ENCODE data around the gene ARID5B.

GRCh38 chr10:62083412-62084267, 182.1 kb downstream of the ARID5B start:
- TF ChIP-seq, protein P1, sequence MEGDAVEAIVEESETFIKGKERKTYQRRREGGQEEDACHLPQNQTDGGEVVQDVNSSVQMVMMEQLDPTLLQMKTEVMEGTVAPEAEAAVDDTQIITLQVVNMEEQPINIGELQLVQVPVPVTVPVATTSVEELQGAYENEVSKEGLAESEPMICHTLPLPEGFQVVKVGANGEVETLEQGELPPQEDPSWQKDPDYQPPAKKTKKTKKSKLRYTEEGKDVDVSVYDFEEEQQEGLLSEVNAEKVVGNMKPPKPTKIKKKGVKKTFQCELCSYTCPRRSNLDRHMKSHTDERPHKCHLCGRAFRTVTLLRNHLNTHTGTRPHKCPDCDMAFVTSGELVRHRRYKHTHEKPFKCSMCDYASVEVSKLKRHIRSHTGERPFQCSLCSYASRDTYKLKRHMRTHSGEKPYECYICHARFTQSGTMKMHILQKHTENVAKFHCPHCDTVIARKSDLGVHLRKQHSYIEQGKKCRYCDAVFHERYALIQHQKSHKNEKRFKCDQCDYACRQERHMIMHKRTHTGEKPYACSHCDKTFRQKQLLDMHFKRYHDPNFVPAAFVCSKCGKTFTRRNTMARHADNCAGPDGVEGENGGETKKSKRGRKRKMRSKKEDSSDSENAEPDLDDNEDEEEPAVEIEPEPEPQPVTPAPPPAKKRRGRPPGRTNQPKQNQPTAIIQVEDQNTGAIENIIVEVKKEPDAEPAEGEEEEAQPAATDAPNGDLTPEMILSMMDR (conservative IDR thresholded peaks at IDR 0.05; ENCODE audit: low read length), result no peak
- TF ChIP-seq EZH2phosphoT487 (IDR thresholded peaks at IDR 0.05; ENCODE audit: borderline replicate concordance), result no peak
